WI38 (cell line): Measurements from ENCODE around the gene TRMT2A.

Source experiments
- H3K4me3 ChIP-seq: 2 replicates; pipeline ENCODE4 v1.5.1; 2011; ENCODE audit warnings: low read depth, mild to moderate bottlenecking, control low read depth, low read length
- CTCF ChIP-seq: IDR thresholded peaks from 2 replicates; pipeline ENCODE4 v1.5.1; 2012; ENCODE audit warnings: low read depth, mild to moderate bottlenecking, control low read depth, low read length

Gene TRMT2A

DNA sequence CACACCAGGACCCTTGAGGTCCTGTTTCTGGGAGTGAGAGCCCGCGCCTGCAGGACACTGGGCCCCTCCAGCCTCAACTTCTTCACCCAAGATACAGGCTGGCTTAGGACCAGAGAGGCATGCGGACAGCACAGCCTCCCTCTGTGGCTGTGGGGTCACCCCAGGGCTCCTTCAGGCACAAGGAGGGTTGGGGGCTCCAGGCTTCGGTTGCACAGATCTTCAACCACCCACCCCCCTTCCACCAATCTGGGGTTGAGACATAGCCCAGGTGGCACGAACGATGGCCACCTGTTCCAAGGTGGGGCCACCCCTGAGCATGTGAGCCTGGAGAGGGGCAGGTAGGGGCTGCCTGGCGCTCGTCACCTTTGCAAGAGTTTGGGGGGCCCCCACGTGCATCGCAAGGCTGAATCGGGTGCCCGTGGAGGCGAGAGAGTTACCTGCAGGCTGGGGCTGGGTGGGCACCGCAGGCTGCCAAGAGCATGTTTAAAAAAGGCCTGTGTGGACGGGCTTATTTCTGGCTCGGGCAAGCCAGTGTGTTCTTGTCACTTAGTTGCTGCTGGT lies 15.7 kb upstream of the TRMT2A start:
- peak overlapping the region; percentile 85 for H3K4me3 ChIP-seq
- TF ChIP-seq CTCF = no peak

DNA sequence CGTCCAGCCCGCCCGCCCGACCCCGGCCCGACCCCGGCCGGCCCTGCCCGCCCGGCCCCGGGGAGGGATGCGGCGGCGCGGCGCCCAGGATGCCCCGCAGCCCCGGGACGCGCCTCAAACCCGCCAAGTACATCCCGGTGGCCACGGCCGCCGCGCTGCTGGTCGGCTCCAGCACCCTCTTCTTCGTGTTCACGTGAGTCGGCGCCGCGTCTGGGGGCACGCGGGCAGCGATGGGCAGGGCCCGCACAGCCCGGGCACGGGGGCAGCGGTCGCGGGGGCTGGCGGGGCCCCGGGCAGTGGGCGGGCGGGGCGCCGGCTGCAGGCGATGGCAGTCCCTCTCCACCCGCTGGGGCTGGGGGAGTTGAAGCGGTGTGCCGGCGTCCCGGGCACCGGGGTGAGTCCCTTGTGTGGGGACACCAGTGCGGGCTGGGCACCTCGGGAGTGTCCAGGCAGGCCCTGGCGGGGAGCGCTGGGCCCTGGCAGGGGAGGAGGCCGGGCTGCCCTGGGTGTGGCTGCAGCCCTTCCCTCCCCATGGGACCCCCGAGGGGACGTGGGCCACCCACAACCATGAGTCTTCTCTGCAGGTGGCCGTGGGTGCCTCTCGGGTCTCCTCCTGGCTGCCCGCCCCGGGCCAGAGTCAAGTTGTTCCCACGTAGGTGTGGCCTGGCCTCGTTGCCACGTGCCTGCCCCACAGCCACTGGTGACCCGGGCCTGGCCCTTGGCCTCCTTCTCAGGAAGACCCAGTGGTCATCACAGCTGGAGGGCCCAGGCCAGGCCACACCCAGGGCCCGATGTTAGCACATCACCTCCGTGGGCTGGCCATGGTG lies 15.0 kb upstream of the TRMT2A start:
- peak overlapping the region; percentile 85 for H3K4me3 ChIP-seq
- TF ChIP-seq CTCF = no peak

DNA sequence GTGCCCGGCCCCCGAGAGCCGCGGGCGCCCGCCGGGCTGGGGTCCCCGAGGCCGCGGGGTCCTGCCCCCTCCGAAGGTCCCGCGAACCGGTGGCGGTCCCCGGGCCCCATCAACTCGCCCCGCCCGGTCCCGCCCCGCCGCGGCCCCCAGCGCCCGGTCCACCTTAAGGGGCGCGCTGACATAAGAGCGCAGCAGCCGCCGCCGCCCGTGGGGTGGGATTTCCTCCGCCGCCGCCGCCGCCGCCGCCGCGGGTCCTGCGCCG lies 14.5 kb upstream of the TRMT2A start, which contains the start of gene ZDHHC8:
ZDHHC8 (plus strand) TSS at position 208 of the 262 bp plus-strand sequence. CDS start 144 bp downstream, outside the sequence.
- no peak for TF ChIP-seq CTCF
- peak within 1 kb of the TSS; percentile 85 for H3K4me3 ChIP-seq

DNA sequence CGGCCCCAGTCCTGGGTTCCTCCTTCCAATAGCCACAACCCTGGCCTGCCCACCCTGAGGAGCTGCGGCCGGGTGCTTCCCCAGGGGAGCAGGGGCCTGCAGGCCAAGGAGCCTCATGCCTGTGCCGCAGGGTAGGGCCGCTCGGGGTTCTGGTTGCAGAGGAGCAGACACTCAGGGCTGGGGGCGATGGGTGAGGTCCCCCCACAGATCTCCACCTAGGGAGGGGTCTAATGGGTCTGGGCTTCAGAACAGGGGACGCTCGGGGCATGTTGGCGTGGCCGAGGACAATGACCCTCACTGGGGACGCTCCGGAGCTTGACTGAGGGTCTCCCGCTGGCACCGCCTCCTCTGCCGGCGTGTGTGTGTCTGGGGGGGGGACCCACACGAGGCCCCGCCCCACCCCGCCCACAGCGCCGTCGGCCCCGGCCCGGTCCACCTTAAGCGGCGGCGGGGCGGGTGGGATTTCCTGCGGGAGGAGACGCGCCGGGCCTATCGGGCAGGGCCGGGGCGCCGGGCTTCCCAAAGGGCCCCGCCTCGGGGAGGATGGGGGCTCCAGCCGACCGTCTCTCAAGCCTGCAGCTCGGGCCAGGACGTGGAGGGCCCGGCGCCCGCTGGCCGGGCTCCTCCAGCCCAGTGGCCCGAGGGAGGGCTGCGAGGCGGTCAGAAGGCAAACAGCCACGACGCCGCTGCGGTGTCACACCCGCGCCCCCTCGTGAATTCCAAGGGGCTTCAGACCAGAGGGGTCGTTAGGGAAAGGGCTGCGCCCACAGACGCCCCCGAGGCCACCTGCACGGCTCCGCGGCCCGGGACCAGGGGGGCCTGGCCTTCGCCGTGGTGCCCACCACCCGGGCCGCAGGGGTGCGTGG lies 13.9 kb upstream of the TRMT2A start:
- H3K4me3 ChIP-seq = peak overlapping the region; percentile 82
- no peak for TF ChIP-seq CTCF

DNA sequence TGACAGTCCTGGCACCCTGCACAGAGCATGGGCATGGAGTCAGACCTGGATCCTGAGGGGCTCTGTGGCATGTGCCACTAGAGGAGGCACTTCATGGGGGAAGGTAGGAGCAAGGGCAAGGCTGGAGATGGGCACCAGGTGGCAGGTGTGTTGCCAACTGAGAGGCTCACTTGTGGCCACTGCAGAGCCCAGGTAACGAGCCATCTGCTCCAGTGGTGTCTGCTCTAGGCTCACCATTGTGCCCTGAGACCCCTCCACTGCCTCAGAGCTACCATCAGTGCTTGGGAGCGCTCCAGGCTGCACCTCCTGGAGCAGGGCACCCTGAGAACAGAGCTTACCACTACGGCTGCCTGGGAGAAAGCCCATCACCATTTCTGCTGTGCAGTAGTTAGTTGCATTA lies 13.3 kb upstream of the TRMT2A start:
- no peak for TF ChIP-seq CTCF
- H3K4me3 ChIP-seq = no peak overlapping the region

DNA sequence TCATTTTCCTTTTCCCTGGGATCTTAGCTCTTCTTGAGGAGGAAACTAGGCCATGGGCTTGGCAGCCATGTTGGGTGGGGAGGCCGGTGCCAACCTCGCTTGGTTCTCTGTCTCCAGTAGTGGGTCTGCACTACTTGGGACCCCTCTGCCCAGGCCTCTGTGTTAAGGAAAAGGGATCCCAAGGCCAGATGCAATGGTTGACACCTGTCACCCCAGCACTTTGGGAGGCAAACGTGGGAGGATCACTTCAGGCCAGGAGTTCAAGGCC lies 12.7 kb upstream of the TRMT2A start:
- no peak for TF ChIP-seq CTCF
- no peak overlapping the region for H3K4me3 ChIP-seq
